ENCODE measurements around the gene ORAI2. TPM values are rescaled to one million over a fixed set of nuclear protein-coding genes. Genes with fewer than 3 reads are reported as not detected.

ORAI2 gene
- total and polyA plus RNA-seq, 10 of the 15 experiments (the other 5 are each of a cell fraction or from before 2014, with no cell fraction given), result 5.8 to 111 (median 46.9) TPM

- TF ChIP-seq ZBTB40 (IDR thresholded peaks at IDR 0.05; ENCODE audit: borderline replicate concordance) (no peak), PRDM15 (CRISPR knock-in tag; IDR thresholded peaks at IDR 0.05) (no peak), ZSCAN29 (IDR thresholded peaks at IDR 0.05) (no peak), SREBF1 (IDR thresholded peaks at IDR 0.05; ENCODE audit: low read length) (no peak)
Observed at GRCh38 chr7:102403563-102403962, 29.8 kb upstream of the ORAI2 start (continued).

All from GM12878 (cell line).